KBM-7 (cell line): ENCODE results near the gene MTERF2.
"Not testable (repeated sequence)": the region's sequence is repeated elsewhere in the genome, so short reads cannot be mapped to it uniquely, and the experiment has no call there.

Experiments
- DNase-seq: peaks from one replicate; pipeline ENCODE4 v3.0.0-alpha.2; 2015
- in situ Hi-C: fragments of 300-500 bp; cut with MboI; formaldehyde crosslinking; loops from 2 replicates; pipeline ENCODE4 v1.14.3; 2020; ENCODE audit warnings: low sequenced_read_pairs, low pct_unique_long_range_greater_than_20kb, mixed read lengths

The MTERF2 gene, protein sequence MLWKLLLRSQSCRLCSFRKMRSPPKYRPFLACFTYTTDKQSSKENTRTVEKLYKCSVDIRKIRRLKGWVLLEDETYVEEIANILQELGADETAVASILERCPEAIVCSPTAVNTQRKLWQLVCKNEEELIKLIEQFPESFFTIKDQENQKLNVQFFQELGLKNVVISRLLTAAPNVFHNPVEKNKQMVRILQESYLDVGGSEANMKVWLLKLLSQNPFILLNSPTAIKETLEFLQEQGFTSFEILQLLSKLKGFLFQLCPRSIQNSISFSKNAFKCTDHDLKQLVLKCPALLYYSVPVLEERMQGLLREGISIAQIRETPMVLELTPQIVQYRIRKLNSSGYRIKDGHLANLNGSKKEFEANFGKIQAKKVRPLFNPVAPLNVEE

GRCh38 chr12:106986625-106987389 lies at the start of gene MTERF2:
Gene MTERF2 (minus strand): TSS chr12:106987146. CDS start chr12:106978714, 8,432 bp downstream.
- in situ Hi-C loops, result no loop called here
- DNase-seq, result peak; percentile 69

GRCh38 chr12:107035733-107036132 lies 48.8 kb upstream of the MTERF2 start:
- DNase-seq, result no peak
- in situ Hi-C loops, result no loop called here

GRCh38 chr12:107033758-107034739 lies 47.1 kb upstream of the MTERF2 start:
- DNase-seq, result no peak
- in situ Hi-C loops, result no loop called here

DNA sequence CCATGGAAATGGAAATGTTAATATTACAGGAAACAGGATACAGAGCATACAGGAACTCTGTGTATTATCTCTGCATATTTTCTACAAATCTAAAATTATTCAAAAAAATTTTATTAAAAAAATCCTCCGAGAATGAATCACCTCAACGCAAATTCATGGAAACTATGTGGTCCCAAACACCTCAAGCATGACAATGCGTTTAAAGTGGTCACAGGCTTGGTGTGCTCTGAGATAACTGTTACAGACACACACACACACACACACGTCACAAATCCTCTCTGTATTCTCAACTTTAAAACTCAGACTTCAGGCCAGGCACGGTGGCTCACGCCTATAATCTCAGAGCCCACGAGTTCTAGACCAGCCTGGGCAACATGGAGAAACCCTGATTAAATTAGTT lies 45.3 kb upstream of the MTERF2 start:
- in situ Hi-C loops, result no loop called here
- no peak for DNase-seq

GRCh38 chr12:107031061-107031460 lies 44.1 kb upstream of the MTERF2 start:
- DNase-seq, result no peak
- in situ Hi-C loops, result no loop called here

- no peak for DNase-seq
- in situ Hi-C loops, result no loop called here
These were observed 42.1 kb upstream of the MTERF2 start for GRCh38 chr12:107029081-107029480.

DNA sequence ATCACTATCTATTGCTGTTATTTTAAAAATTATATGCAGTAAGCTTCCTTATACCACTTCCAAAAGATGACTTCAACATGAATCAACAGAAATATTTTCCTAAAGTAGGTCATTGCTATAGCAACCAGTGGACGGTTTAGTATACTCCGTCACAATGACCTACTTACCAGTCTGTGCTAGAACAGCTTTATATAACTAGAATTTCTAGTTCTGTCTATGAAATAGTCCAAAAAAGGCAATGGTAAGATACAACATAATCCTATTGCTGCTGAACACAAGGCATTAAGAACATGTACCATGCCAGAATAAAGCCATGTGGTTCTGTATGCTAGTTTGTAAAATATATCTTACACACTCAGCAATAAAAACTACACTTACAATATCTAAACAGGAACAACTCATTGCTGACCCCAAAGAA lies 40.7 kb upstream of the MTERF2 start:
- in situ Hi-C loops, result no loop called here
- no peak for DNase-seq

DNA sequence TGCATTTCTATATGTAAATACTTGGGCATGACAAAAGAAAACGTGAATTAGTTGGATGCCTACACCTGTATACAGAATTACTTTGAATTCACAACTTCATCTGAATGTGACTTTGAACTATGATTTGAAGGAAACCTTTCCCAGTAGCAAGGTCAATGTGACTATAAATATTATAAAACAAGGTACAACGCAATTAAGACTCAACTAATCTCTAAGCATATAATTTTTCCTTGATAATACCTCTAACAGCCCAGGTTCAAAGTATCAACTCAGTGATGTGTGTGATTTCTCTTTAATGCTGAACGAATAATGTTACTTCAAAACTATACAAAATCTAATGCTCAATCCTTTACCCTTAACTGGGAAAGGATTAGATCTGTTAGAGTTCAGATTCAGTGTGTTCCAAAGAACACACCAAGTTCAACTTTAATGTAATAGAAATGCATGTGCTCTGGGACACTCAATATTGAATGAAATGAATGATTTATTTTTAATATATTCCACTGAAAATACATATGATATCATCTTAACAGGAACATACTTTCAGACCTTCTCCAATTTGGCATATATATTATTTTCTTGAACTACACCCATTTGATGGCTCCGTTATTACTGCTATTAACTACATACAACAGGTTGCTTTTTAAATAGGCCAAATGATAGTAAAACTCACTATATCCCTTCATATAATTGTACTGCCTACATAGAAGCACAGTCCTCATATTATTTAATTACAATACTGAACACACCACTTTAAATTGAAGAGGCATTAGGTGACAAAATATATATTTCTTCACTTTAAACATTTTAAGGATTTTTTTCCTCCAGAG lies 40.1 kb upstream of the MTERF2 start:
- DNase-seq, result no peak
- in situ Hi-C loops, result no loop called here

DNA sequence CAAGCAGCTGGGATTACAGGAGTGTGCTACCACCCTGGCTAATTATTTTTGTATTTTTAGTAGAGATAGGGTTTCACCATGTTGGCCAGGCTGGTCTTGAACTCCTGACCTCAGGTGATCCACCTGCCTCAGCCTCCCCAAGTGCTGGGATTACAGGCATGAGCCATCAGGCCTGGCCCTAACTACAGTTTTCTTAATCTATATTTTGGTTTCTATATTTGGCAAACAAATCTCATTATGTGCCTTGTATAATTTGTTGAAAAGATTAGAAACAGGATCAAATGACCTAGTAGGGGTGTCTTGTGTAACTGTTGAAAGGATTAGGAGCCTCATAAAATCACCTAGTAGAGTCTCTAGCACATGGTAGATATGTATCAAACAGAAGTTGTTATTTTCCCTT lies 39.4 kb upstream of the MTERF2 start:
- in situ Hi-C loops, DNase-seq: not testable (repeated sequence)

DNA sequence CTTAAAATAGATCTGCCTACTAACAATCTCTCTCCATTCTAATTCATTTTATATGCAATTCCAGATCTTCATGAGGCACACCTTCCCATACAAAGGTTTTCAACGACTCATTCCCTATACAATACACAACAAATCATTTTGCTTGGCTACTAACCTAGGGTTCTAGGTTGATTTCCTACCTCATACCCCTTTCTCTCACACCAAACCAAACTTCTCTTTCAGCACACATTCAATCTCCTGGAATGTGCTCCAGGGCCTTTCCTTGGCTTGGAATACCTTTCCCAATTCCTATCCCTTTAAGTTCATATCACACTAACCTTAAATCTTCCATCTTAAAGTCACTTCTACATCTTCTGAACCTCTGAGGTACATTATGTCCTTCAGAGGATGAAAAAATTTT lies 38.7 kb upstream of the MTERF2 start:
- DNase-seq, result no peak
- in situ Hi-C loops, result no loop called here

DNA sequence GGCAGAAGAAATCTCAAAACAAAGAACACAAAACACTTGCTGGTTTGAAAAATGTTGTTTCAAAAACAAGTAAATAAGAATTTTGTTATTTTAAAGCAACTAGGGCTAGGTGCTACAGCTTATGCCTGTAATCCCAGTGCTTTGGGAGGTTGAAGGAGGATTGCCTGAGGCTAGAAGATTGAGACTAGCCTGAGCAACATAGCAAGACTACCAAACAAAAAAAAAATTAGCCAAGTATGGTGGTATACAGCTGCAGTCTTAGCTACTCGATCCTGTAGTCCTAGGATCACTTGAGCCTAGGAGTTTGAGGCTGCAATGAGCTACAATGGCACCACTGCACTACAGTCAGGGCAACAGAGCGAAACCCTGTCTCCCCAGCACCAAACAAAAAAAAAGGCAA lies 32.6 kb upstream of the MTERF2 start:
- no peak for DNase-seq
- in situ Hi-C loops, result no loop called here

DNA sequence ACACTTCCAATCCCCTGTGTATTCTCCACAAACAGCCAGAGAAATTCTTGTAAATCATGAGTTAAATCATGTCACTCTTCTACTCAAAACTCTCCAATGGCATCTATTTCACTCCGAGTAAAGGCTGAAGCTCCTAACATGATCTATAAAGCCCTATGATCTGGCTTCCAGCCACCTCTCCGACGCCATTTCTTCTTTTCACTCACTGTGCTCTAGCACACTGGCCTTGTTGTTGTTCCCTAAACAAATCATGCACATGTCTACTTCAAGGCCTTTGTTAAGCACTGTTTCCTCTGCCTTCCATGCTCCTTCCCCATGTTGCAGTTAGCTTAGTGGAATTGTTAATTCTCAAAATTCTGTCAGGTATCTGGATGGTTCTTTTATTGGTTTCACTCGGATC lies 30.1 kb upstream of the MTERF2 start:
- no peak for DNase-seq
- in situ Hi-C loops, result no loop called here

GRCh38 chr12:107014055-107014454 lies 27.1 kb upstream of the MTERF2 start:
- no peak for DNase-seq
- in situ Hi-C loops, result no loop called here

- DNase-seq, result no peak
- in situ Hi-C loops, result no loop called here
These were observed 25.9 kb upstream of the MTERF2 start for GRCh38 chr12:107012736-107013425.

DNA sequence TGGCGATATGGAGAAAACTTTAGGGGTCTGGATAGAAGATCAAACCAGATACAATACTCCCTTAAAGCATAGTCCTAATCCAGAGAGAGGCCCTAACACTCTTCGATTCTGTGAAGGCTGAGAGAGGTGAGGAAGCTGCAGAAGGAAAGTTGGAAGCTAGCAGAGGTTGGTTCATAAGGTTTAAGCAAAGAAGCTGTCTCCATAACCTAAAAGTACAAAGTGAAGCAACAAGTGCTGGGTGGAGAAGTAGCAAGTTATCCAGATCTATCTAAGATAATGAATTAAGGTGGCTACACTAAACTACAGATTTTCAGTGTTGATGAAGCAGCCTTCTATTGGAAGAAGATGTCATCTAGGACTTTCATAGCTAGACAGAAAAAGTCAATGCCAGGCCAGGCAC lies 24.6 kb upstream of the MTERF2 start:
- in situ Hi-C loops, result no loop called here
- DNase-seq, result no peak

DNA sequence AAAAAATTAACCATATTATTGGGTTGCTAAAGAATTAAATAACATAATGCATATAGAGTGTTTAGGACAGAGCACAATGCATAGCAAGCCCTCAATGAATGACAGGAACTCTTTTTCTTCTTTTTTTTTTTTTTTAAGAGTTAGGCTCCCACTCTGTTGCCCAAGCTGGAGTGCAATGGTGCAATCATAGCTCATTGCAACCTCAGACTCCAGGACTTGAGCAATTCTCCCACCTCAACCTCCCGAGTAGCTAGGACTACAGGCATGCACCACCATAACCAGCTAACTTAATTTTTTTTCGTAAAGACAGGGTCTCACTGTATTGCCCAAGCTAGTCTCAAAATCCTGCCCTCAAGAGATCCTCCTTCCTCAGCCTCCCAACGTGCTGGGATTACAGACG lies 20.5 kb upstream of the MTERF2 start:
- in situ Hi-C loops, result no loop called here
- DNase-seq, result no peak

GRCh38 chr12:107002665-107003064 lies 15.7 kb upstream of the MTERF2 start:
- in situ Hi-C loops, result not testable (repeated sequence)

GRCh38 chr12:106999446-106999845 lies 12.5 kb upstream of the MTERF2 start:
- in situ Hi-C loops, result no loop called here

More at GRCh38 chr12:107002665-107003064, 15.7 kb upstream of the MTERF2 start:
- DNase-seq, result not testable (repeated sequence)

More at GRCh38 chr12:106999446-106999845, 12.5 kb upstream of the MTERF2 start:
- DNase-seq, result no peak
